PC-9 (cell line): ENCODE measurements around the gene HMGN2. TPM values are rescaled to one million over a fixed set of nuclear protein-coding genes. Genes with fewer than 3 reads are reported as not detected.
A peak's percentile ranks its signal among the peaks of the same experiment; 100 is the strongest.

Experiments
- BruUV-seq: library from RNA; stranded (reverse); fragments of 400-500 nt; replicated peaks from 2 replicates; lab custom pipeline; 2021; lab: Mats Ljungman, UMichigan
- CTCF ChIA-PET: fragments of 300-600 bp; sonication (Branson Sonifier 250); formaldehyde crosslinking; loops from one replicate; lab custom pipeline; 2022; ENCODE audit warnings: antibody characterized with exemption; lab: Charles Lee
- POLR2A ChIA-PET: fragments of 300-600 bp; sonication (Branson Sonifier 250); formaldehyde crosslinking; loops from one replicate; lab custom pipeline; 2022; ENCODE audit warnings: antibody characterized with exemption; ENCODE audit not compliant: unreplicated experiment; lab: Charles Lee
- DNase-seq, 2 experiments: peaks; one replicate each; pipeline versions ENCODE4 v3.0.0 to v3.0.0-alpha.2; 2015 to 2022; ENCODE audit warnings: mixed read lengths in 1 of 2
- H2AFZ ChIP-seq: fragments of 200-600 bp; sonication (generic); 2 replicates; pipeline ENCODE4 v1.8.1; 2017; ENCODE audit warnings: antibody characterized with exemption
- H3F3A ChIP-seq: fragments of 200-600 bp; sonication (generic); 2 replicates; pipeline ENCODE4 v1.8.1; 2017; ENCODE audit warnings: antibody characterized with exemption, mild to moderate bottlenecking, low read depth; ENCODE audit not compliant: insufficient read depth
- H3K27ac ChIP-seq: fragments of 200-600 bp; sonication (generic); 2 replicates; pipeline ENCODE4 v1.6.1; 2016; ENCODE audit warnings: mixed run types
- H3K27me3 ChIP-seq: fragments of 200-600 bp; sonication (generic); 2 replicates; pipeline ENCODE4 v1.6.1; 2016; ENCODE audit warnings: low read depth, mixed run types; ENCODE audit not compliant: insufficient read depth
- H3K36me3 ChIP-seq: fragments of 200-600 bp; sonication (generic); 2 replicates; pipeline ENCODE4 v1.6.1; 2016; ENCODE audit warnings: low read depth, mixed run types
- H3K4me1 ChIP-seq: fragments of 200-600 bp; sonication (generic); replicated peaks from 2 replicates; pipeline ENCODE4 v1.6.1; 2016; ENCODE audit warnings: mixed run types; ENCODE audit not compliant: insufficient read depth
- H3K4me2 ChIP-seq: fragments of 200-600 bp; sonication (generic); 2 replicates; pipeline ENCODE4 v1.6.1; 2017; ENCODE audit warnings: mixed run types
- H3K4me3 ChIP-seq: fragments of 200-600 bp; sonication (generic); 2 replicates; pipeline ENCODE4 v1.6.1; 2016; ENCODE audit warnings: mixed run types
- H3K79me2 ChIP-seq: fragments of 200-600 bp; sonication (generic); 2 replicates; pipeline ENCODE4 v1.6.1; 2017; ENCODE audit warnings: low read depth, mixed run types
- H3K9me2 ChIP-seq: fragments of 200-600 bp; sonication (generic); 2 replicates; pipeline ENCODE4 v1.8.1; 2017; ENCODE audit warnings: mild to moderate bottlenecking; ENCODE audit not compliant: insufficient read depth
- H3K9me3 ChIP-seq: fragments of 200-600 bp; sonication (generic); 2 replicates; pipeline ENCODE4 v1.8.1; 2016; ENCODE audit warnings: low read depth; ENCODE audit not compliant: insufficient read depth
- H4K20me1 ChIP-seq: fragments of 200-600 bp; sonication (generic); 2 replicates; pipeline ENCODE4 v1.8.1; 2017; ENCODE audit not compliant: insufficient read depth
- CTCF ChIP-seq: fragments of 200-600 bp; sonication (generic); conservative IDR thresholded peaks from 2 replicates; pipeline ENCODE4 v1.6.1; 2017; ENCODE audit warnings: mixed run types, antibody characterized with exemption, mild to moderate bottlenecking, moderate library complexity
- EZH2 ChIP-seq: fragments of 200-600 bp; sonication (generic); IDR thresholded peaks from 2 replicates; pipeline ENCODE4 v1.8.0; 2017; ENCODE audit warnings: antibody characterized with exemption, low read depth
- intact Hi-C: fragments of 100-400 bp; cut with micrococcal nuclease; formaldehyde crosslinking; loops from one replicate; pipeline ENCODE4 v1.10.0; 2022; ENCODE audit not compliant: unreplicated experiment
- total RNA-seq: library from RNA; stranded (reverse); gene quantifications from 2 replicates; pipeline ENCODE4 v1.2.3, GENCODE V29; 2021

HMGN2 gene
- total RNA-seq, 1 experiment from 2014 or later: 629 TPM

DNA sequence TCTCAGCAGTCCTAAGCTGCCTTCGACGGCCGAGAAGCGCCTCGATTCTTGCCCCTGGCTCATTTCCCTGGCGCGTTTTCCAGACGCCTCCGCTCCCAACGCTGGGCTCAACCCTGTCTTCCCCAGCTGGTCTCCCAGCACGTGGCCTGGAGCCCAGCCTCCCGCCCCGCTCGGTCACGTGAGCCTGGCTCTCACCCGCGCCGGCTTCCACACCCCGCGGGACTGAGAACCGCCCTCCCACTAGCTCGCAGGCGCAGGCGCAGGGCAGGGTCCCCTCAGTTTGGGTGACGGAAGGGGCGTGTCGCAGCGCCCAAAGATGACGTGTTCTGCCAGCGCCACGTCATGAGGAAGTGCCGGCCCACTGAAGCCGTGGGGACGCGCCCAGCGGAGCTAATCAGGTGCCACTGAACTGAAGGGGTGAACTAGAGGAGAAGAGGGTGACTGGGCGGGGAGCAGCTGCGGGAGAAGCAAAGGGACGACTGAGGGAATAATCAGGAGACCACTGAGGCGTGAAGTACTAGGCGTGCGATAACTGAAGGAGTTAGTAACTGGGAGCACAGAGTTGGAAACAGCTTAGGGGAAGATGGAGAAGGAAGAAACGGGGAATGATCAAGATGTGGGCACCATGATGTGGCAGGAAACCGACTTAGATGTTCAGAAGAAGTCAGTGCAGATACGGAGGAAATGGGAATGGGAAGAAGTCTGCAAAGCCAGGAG, 40.1 kb upstream of the HMGN2 start, which contains the start of gene DHDDS:
Gene DHDDS, plus strand, starts transcription at position 343 of the 717 bp plus-strand sequence. CDS start 625 bp downstream, outside the sequence.
- Histone ChIP-seq H3K9me3 (no peaks in the 10 kb centered on the region), H3K27ac (peak within 1 kb of the TSS; percentile 75), H3K36me3 (no peaks in the 10 kb centered on the region), H3K27me3 (no peaks in the 10 kb centered on the region), H3K9me2 (no peaks in the 10 kb centered on the region), H3K4me1 (peaks cover 12% of the 10 kb centered on the region), H3F3A (peaks cover 7% of the 10 kb centered on the region; the same call in 1 of the 2 replicates), H2AFZ (peak within 1 kb of the TSS; percentile 92), H3K79me2 (peaks cover 13% of the 10 kb centered on the region; the same call in 1 of the 2 replicates), H3K4me3 (peak within 1 kb of the TSS; percentile 90), H4K20me1 (no peaks in the 10 kb centered on the region), H3K4me2 (peak within 1 kb of the TSS; percentile 91)
- ChIA-PET POLR2A (interaction anchor here (0.5 to 1.0 kb wide), 6 partner anchors 15 to 261 kb away, joined by 3 to 5 read pairs (median 4); no protein-coding TSS in a partner anchor), CTCF (interaction anchor here (0.5 to 1.1 kb wide), 3 partner anchors 15 to 802 kb away, joined by 3 to 9 read pairs (median 3); partner anchors contain the start of gene PAFAH2)
- DNase-seq: peak; percentile 85 to 98
- intact Hi-C loops: loop anchor here (1.0 kb wide), 1 partner anchor 40 kb away; the partner anchor contains the start of gene HMGN2
- no TSS peak for BruUV-seq
- TF ChIP-seq EZH2: no peak
- TF ChIP-seq CTCF: no peak

GRCh38 chr1:26432793-26433192, 39.4 kb upstream of the HMGN2 start:
- CTCF ChIA-PET: interaction anchor here (0.5 to 1.1 kb wide), 3 partner anchors 16 to 435 kb away, joined by 3 to 9 read pairs (median 3); partner anchors contain the start of gene PAFAH2
- BruUV-seq: no TSS peak
- H3K9me3 ChIP-seq: no peaks in the 10 kb centered on the region

More at GRCh38 chr1:26432793-26433192, 39.4 kb upstream of the HMGN2 start:
- H3K4me2 ChIP-seq: peak overlapping the region; percentile 91
- H3K79me2 ChIP-seq: peaks cover 13% of the 10 kb centered on the region; the same call in 1 of the 2 replicates
- no peaks in the 10 kb centered on the region for H3K27me3 ChIP-seq
- intact Hi-C loops: loop anchor here (1.0 kb wide), 1 partner anchor 40 kb away; the partner anchor contains the start of gene HMGN2
- peaks cover 7% of the 10 kb centered on the region; the same call in 1 of the 2 replicates for H3F3A ChIP-seq
- H2AFZ ChIP-seq: peak overlapping the region; percentile 88
- no peak for DNase-seq
- H3K4me1 ChIP-seq: peaks cover 12% of the 10 kb centered on the region
- H3K36me3 ChIP-seq: no peaks in the 10 kb centered on the region
- H3K4me3 ChIP-seq: peak overlapping the region; percentile 90
- POLR2A ChIA-PET: interaction anchor here (0.6 kb wide), 2 partner anchors 82 to 394 kb away, joined by 4 to 5 read pairs; no protein-coding TSS in a partner anchor
- H3K27ac ChIP-seq: peak overlapping the region; percentile 75
- TF ChIP-seq CTCF (no peak), EZH2 (no peak)
- H3K9me2 ChIP-seq: no peaks in the 10 kb centered on the region
- H4K20me1 ChIP-seq: no peaks in the 10 kb centered on the region
